ENCODE measurements around the gene SPATS1.
A peak's percentile ranks its signal among the peaks of the same experiment; 100 is the strongest.

SPATS1 gene, protein sequence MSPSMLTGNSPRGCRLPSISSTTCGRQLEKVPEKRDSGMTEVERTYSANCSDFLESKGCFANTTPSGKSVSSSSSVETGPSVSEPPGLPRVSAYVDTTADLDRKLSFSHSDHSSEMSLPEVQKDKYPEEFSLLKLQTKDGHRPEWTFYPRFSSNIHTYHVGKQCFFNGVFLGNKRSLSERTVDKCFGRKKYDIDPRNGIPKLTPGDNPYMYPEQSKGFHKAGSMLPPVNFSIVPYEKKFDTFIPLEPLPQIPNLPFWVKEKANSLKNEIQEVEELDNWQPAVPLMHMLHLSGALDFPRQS

DNA sequence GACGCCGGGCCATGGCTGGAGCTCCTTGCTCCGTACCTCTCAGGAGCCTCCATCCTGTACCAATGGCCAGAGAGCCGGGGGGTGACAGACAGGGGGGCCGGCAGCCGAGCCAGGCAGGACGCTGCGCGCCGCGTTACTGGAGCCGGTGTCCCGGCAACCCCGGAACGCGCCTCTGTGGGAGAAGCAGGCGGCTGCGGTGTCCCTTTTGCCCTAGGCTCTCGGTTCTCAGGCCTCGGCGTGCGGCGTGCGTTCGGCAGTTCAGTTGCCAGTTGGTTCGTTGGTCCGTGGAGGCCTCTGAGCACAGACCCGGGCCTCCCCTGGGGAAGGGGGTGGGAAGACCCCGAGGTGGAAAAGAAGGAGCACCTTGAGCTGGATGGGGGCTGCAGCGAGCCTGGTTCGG is at the start of gene SPATS1:
TSS of gene SPATS1 (plus strand) at position 162 of the 400 bp plus-strand sequence. CDS start 446 bp downstream, outside the sequence.
- H3K9me3 ChIP-seq (replicated peaks in 1 of 11), result no peaks in the 10 kb centered on the region
- no peaks in the 10 kb centered on the region for H3K36me3 ChIP-seq
- H3K4me2 ChIP-seq, result peak within 1 kb of the TSS; percentile 18 to 95 (median 78); a peak in 21 of 22 replicates
- peaks cover 6 to 36% (median 21%) of the 10 kb centered on the region in 10 experiments; a peak in 18 of 20 replicates for H3K4me1 ChIP-seq
- TF ChIP-seq Cebpa-rat (IDR thresholded peaks at IDR 0.05), result no peak
- peak within 1 kb of the TSS in 4 of 11 experiments; percentile 18 to 65 (median 51); a peak in 7 of 22 replicates for H3K27ac ChIP-seq
- peak within 1 kb of the TSS in 5 of 11 experiments; percentile 7 to 57 (median 40); a peak in 8 of 22 replicates for H3K9ac ChIP-seq
- H3K4me3 ChIP-seq, result peak within 1 kb of the TSS in 6 of 10 experiments; percentile 14 to 39 (median 25); a peak in 9 of 20 replicates
- no peaks in the 10 kb centered on the region; a peak in 2 of 22 replicates for H4K20me1 ChIP-seq
- peaks cover 27 to 45% (median 42%) of the 10 kb centered on the region in 11 experiments for H3K27me3 ChIP-seq

- no peak overlapping the region for H3K9ac ChIP-seq
- no peaks in the 10 kb centered on the region for H3K4me1 ChIP-seq
- peaks cover 0 to 35% (median 18%) of the 10 kb centered on the region in 11 experiments; a peak in 16 of 22 replicates for H4K20me1 ChIP-seq
- H3K36me3 ChIP-seq, result 0 out of 22 replicates have a peak, but pooled peaks cover 0 to under 1% (median 0%) of the 10 kb centered on the region in 11 experiments
- no peak overlapping the region for H3K4me3 ChIP-seq
- no peak overlapping the region for H3K27ac ChIP-seq
- no peaks in the 10 kb centered on the region for H3K9me3 ChIP-seq (replicated peaks in 1 of 11)
- peaks cover 23 to 45% (median 26%) of the 10 kb centered on the region in 11 experiments for H3K27me3 ChIP-seq
- no peak for TF ChIP-seq Cebpa-rat (IDR thresholded peaks at IDR 0.05)
- no peak overlapping the region for H3K4me2 ChIP-seq
Observed at GRCh38 chr6:44292661-44293365, 49.6 kb upstream of the SPATS1 start.

DNA sequence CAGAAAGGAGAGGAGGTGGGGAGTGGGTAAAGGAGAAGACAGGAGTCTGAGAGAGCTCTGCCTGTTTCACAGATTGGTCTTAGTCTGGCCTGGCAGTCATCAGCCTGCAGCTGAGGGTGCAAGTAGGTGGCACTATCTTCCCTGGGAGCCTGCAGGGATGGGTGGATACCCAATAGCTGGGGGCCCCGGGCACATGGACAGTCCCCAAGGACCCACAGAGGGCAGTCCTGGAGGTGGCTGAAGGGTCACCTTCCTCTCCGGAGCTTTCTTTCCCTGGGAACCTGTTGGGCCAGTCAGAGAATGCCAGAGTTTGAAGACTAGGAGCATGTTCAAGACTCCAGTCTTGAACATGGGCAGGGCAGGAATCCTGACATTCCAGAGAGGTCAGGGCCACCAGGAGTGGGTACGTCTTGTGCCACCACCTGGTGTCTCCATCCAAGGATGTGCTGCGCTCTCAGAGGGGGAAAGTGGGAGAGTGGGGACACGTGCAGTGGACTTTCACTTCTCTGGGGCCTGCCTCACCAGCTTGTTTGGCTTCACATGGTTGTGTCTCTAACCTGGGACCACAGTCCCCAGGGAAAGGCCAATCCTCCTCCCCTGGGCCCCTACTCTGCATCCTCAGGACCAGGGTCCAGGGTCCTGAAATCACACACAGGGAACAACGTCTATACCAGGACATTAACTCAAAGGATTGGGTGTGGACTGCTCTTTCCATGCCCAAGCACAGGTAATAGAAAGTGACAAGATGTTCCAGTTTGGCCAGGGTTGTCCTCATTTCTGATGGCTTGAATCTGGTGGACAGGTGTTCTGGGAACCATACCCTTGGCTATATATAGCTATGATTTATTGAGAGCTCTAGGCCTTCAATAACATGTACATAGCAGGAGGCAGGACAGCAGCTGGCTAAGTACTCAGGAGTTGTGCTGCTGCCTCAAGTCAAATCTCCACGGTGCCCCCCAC is 47.3 kb upstream of the SPATS1 start:
- no peaks in the 10 kb centered on the region for H3K4me1 ChIP-seq
- no peaks in the 10 kb centered on the region for H3K9me3 ChIP-seq (replicated peaks in 1 of 11)
- H4K20me1 ChIP-seq, result peaks cover 0 to 50% (median 33%) of the 10 kb centered on the region in 11 experiments; a peak in 17 of 22 replicates
- no peak overlapping the region for H3K9ac ChIP-seq
- H3K4me3 ChIP-seq, result no peak overlapping the region
- peaks cover 2 to 20% (median 6%) of the 10 kb centered on the region in 11 experiments; a peak in 21 of 22 replicates for H3K36me3 ChIP-seq
- H3K4me2 ChIP-seq, result no peak overlapping the region
- TF ChIP-seq Cebpa-rat (IDR thresholded peaks at IDR 0.05), result no peak
- H3K27ac ChIP-seq, result no peak overlapping the region
- H3K27me3 ChIP-seq, result peaks cover 38 to 59% (median 44%) of the 10 kb centered on the region in 11 experiments

DNA sequence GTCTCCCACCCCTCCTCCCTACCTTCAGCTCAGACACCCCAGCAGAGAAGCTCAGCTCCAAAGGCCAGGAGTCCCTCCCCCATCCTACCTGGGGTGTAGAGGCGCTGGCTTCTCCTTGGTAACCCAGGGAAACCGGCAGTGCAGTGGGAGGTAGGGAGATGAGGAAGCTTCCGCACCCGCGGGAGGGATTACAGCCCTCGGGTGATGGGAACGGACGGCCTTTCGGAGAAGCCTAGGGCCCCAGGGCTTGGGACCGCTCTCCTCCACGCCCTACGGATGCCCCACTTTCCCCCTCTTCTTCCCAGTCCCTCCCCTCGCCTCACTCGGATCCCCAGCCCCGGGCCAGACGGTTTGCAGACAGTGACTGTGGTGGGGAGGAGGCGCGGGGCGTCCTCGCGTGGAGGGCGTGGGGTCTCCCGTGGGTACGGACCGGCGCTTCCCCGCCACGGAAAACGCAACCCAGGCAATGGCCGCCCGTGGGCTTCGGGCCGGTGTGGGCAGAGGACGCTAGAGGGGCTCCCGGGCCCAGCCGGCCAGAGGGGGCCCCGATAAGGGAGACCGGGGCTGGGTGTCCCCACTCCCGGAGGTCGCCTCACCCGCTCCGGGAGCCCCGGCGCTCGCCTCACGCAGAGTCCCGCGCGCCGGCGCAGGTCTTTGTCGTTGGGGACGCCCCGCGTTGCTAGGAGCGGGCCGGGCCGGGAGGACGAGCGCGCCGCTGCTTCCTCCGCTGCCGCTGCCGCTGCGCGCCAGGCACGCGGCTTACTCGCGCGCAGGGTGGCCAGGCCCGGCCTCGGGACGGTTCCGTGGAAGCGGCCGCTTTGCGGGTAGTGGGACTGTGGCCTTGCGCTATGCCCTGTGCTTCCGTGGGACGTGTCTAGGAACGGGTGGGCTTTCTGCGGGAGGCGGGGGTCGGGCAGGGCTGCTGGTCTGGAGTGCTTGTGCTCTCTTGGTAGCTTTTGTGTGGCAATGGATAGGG is 45.1 kb upstream of the SPATS1 start:
- H4K20me1 ChIP-seq, result peaks cover 0 to 73% (median 42%) of the 10 kb centered on the region in 11 experiments; a peak in 17 of 22 replicates
- no peak for TF ChIP-seq Cebpa-rat (IDR thresholded peaks at IDR 0.05)
- H3K4me3 ChIP-seq, result no peak overlapping the region
- H3K27ac ChIP-seq, result no peak overlapping the region
- no peaks in the 10 kb centered on the region for H3K9me3 ChIP-seq (replicated peaks in 1 of 11)
- H3K27me3 ChIP-seq, result peaks cover 38 to 59% (median 43%) of the 10 kb centered on the region in 11 experiments
- no peak overlapping the region for H3K4me2 ChIP-seq
- H3K36me3 ChIP-seq, result peaks cover 23 to 42% (median 28%) of the 10 kb centered on the region in 11 experiments
- H3K9ac ChIP-seq, result no peak overlapping the region
- H3K4me1 ChIP-seq, result peaks cover 0 to 9% (median 0%) of the 10 kb centered on the region in 10 experiments; a peak in 7 of 20 replicates

- Histone ChIP-seq H3K27me3 (peaks cover 38 to 59% (median 43%) of the 10 kb centered on the region in 11 experiments), H3K27ac (no peak overlapping the region), H3K36me3 (peaks cover 32 to 51% (median 37%) of the 10 kb centered on the region in 11 experiments), H3K9ac (no peak overlapping the region), H3K4me2 (no peak overlapping the region), H4K20me1 (peaks cover 0 to 82% (median 43%) of the 10 kb centered on the region in 11 experiments; a peak in 17 of 22 replicates), H3K9me3 (replicated peaks in 1 of 11) (no peaks in the 10 kb centered on the region), H3K4me3 (no peak overlapping the region), H3K4me1 (peaks cover 0 to 17% (median 0%) of the 10 kb centered on the region in 10 experiments; a peak in 7 of 20 replicates)
- no peak for TF ChIP-seq Cebpa-rat (IDR thresholded peaks at IDR 0.05)
Observed at GRCh38 chr6:44298055-44298803, 44.2 kb upstream of the SPATS1 start.

DNA sequence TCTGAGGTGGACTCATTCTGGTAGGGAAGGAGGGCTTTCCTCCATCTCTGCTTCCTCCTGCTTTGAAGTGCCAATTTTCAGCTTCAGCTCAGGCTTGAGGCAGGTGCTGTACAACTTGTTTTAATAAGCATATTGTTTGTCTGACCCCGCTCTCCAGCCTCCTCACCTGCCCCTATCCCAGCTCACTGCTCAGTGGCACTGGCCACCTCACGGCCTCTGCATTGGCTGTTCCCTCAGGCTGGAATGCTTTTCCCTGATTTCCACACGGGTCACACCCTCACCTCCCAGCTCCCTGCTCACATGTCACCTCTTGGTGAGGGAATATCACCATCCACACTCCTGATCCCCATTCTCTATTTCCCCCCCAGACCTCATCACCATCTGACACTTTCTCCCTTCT is 43.6 kb upstream of the SPATS1 start:
- TF ChIP-seq Cebpa-rat (IDR thresholded peaks at IDR 0.05), result no peak
- Histone ChIP-seq H3K9me3 (replicated peaks in 1 of 11) (no peaks in the 10 kb centered on the region), H4K20me1 (peaks cover 0 to 86% (median 43%) of the 10 kb centered on the region in 11 experiments; a peak in 17 of 22 replicates)

More for the DNA sequence above, 43.6 kb upstream of the SPATS1 start:
- Histone ChIP-seq H3K4me3 (no peak overlapping the region), H3K4me1 (peaks cover 0 to 17% (median 0%) of the 10 kb centered on the region in 10 experiments; a peak in 7 of 20 replicates), H3K27ac (no peak overlapping the region), H3K36me3 (peaks cover 38 to 57% (median 43%) of the 10 kb centered on the region in 11 experiments), H3K27me3 (peaks cover 38 to 59% (median 43%) of the 10 kb centered on the region in 11 experiments), H3K9ac (no peak overlapping the region), H3K4me2 (no peak overlapping the region)

Measured in BLaER1 treated with 17β-estradiol and CSF1 and Interleukin-3, amounts not matched to agents 10 nM and 100 nM (cell line).